Gastrocnemius medialis (tissue), 4 donors: Measurements from ENCODE around the gene ID2.

Experiments used
- POLR2A ChIP-seq, 2 donors: fragments of 450-650 bp; IDR thresholded peaks; one replicate each; pipeline ENCODE4 v1.6.1; 2017; ENCODE audit warnings: antibody characterized with exemption in 2 of 2, mild to moderate bottlenecking in 2 of 2, moderate library complexity in 2 of 2
- TF ChIP-seq, protein P1 (sequence below), 5 experiments: fragments of 450-650 bp in 3 of 5; fragments of 200-600 bp in 2 of 5; sonication (generic) in 2 of 5; IDR thresholded peaks in 4 of 5; conservative IDR thresholded peaks in 1 of 5; 1 replicate in 4 of 5; 2 replicates in 1 of 5; pipeline ENCODE4 v1.5.1; 2016 to 2019; ENCODE audit warnings: antibody characterized with exemption in 5 of 5, mild to moderate bottlenecking in 3 of 5, moderate library complexity in 3 of 5

GRCh38 chr2:8656160-8656641, 25.7 kb upstream of the ID2 start:
- TF ChIP-seq, protein P1, sequence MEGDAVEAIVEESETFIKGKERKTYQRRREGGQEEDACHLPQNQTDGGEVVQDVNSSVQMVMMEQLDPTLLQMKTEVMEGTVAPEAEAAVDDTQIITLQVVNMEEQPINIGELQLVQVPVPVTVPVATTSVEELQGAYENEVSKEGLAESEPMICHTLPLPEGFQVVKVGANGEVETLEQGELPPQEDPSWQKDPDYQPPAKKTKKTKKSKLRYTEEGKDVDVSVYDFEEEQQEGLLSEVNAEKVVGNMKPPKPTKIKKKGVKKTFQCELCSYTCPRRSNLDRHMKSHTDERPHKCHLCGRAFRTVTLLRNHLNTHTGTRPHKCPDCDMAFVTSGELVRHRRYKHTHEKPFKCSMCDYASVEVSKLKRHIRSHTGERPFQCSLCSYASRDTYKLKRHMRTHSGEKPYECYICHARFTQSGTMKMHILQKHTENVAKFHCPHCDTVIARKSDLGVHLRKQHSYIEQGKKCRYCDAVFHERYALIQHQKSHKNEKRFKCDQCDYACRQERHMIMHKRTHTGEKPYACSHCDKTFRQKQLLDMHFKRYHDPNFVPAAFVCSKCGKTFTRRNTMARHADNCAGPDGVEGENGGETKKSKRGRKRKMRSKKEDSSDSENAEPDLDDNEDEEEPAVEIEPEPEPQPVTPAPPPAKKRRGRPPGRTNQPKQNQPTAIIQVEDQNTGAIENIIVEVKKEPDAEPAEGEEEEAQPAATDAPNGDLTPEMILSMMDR (IDR thresholded peaks at IDR 0.05 in 4 of 5, conservative IDR thresholded peaks at IDR 0.05 in 1 of 5): no peak
- no peak for TF ChIP-seq POLR2A (IDR thresholded peaks at IDR 0.05)
